Spinal cord (tissue), 10 donors: Measurements from ENCODE around the gene CCT8L2. TPM values are rescaled to one million over a fixed set of nuclear protein-coding genes. Genes with fewer than 3 reads are reported as not detected.
"Not testable (repeated sequence)": the region's sequence is repeated elsewhere in the genome, so short reads cannot be mapped to it uniquely, and the experiment has no call there.

Experiments
- DNase-seq, 6 donors: peaks; one replicate each; pipeline versions ENCODE4 v3.0.0 to v3.0.0-alpha.2; 2013 to 2015; ENCODE audit warnings: low spot score in 6 of 6, low read depth in 4 of 6
- H3K27ac ChIP-seq: one replicate; pipeline ENCODE4 v1.5.1; 2013; ENCODE audit warnings: low read depth, low read length, control low read depth
- H3K27me3 ChIP-seq: one replicate; pipeline ENCODE4 v1.6.1; 2013; ENCODE audit warnings: low read length; ENCODE audit not compliant: control insufficient read depth, insufficient read depth
- H3K36me3 ChIP-seq: one replicate; pipeline ENCODE4 v1.6.1; 2013; ENCODE audit warnings: low read length; ENCODE audit not compliant: control insufficient read depth, insufficient read depth
- H3K4me1 ChIP-seq: one replicate; pipeline ENCODE4 v1.6.1; 2013; ENCODE audit warnings: low read length; ENCODE audit not compliant: control insufficient read depth, insufficient read depth
- H3K4me3 ChIP-seq: one replicate; pipeline ENCODE4 v1.5.1; 2013; ENCODE audit warnings: low read depth, low read length, control low read depth
- H3K9me3 ChIP-seq: one replicate; pipeline ENCODE4 v1.6.1; 2013; ENCODE audit warnings: low read length; ENCODE audit not compliant: control insufficient read depth, insufficient read depth
- WGBS: methylation state at CpG from one replicate; pipeline ENCODE4 v1.1.5; 2013; ENCODE audit warnings: missing lambda C conversion rate; ENCODE audit not compliant: insufficient coverage; 5-methylcytosine and 5-hydroxymethylcytosine counted together
- polyA plus RNA-seq, 2 donors: library from polyadenylated mRNA; unstranded; fragments of 120-200 nt; gene quantifications; one replicate each; pipeline ENCODE4 v1.2.1, GENCODE V29; 2013; ENCODE audit not compliant: insufficient read length in 2 of 2
- total RNA-seq, 2 donors: library from RNA; depleted of rRNA in 1 of 2; stranded (reverse); fragments of 120-200 nt in 1 of 2; fragments of >200 nt in 1 of 2; gene quantifications; one replicate each; pipeline versions ENCODE4 v1.2.3 to v1.2.4, GENCODE V29; 2013 to 2014
- donor health status: healthy.

Gene CCT8L2
- total and polyA plus RNA-seq, 4 donors, result not detected

GRCh38 chr22:16595251-16595650 lies 2.6 kb upstream of the CCT8L2 start:
- H3K4me1 ChIP-seq, H3K27me3 ChIP-seq, H3K9me3 ChIP-seq, H3K27ac ChIP-seq, H3K4me3 ChIP-seq, H3K36me3 ChIP-seq, DNase-seq: not testable (repeated sequence)
- WGBS, result 92% methylated on average over 6 of the region's 8 CpGs

- no CpG with 5 or more reads among the region's 4 CpGs for WGBS
- H3K27me3 ChIP-seq, result no peaks in the 10 kb centered on the region
- H3K36me3 ChIP-seq, result no peaks in the 10 kb centered on the region
- no peak overlapping the region for H3K4me3 ChIP-seq
- no peak for DNase-seq
- no peaks in the 10 kb centered on the region for H3K4me1 ChIP-seq
- no peak overlapping the region for H3K27ac ChIP-seq
- no peaks in the 10 kb centered on the region for H3K9me3 ChIP-seq
Measured at GRCh38 chr22:16594026-16594425, 1.4 kb upstream of the CCT8L2 start.

GRCh38 chr22:16592231-16592630 lies 379 bp downstream of the CCT8L2 start:
- not testable (repeated sequence) for H3K9me3 ChIP-seq, H3K4me3 ChIP-seq, H3K27me3 ChIP-seq, H3K27ac ChIP-seq, DNase-seq, H3K4me1 ChIP-seq, H3K36me3 ChIP-seq
- WGBS, result 87% methylated on average over 10 of the region's 11 CpGs

- H3K27ac ChIP-seq, H3K27me3 ChIP-seq, DNase-seq, H3K36me3 ChIP-seq, H3K9me3 ChIP-seq, H3K4me3 ChIP-seq, H3K4me1 ChIP-seq: not testable (repeated sequence)
- WGBS, result 57% methylated on average over 1 of the region's 4 CpGs
Measured at GRCh38 chr22:16591136-16591535, 1.5 kb downstream of the CCT8L2 start.

- H3K27ac ChIP-seq, result no peak overlapping the region
- no peaks in the 10 kb centered on the region for H3K9me3 ChIP-seq
- H3K36me3 ChIP-seq, result no peaks in the 10 kb centered on the region
- no peak for DNase-seq
- no peaks in the 10 kb centered on the region for H3K4me1 ChIP-seq
- no peak overlapping the region for H3K4me3 ChIP-seq
- no peaks in the 10 kb centered on the region for H3K27me3 ChIP-seq
- 64% methylated on average over 3 of the region's 3 CpGs for WGBS
Measured at GRCh38 chr22:16586991-16587390, 5.6 kb downstream of the CCT8L2 start.

- no peaks in the 10 kb centered on the region for H3K9me3 ChIP-seq
- H3K27ac ChIP-seq, result no peak overlapping the region
- H3K36me3 ChIP-seq, result no peaks in the 10 kb centered on the region
- WGBS, result no CpG with 5 or more reads among the region's 2 CpGs
- no peak overlapping the region for H3K4me3 ChIP-seq
- no peak for DNase-seq
- no peaks in the 10 kb centered on the region for H3K4me1 ChIP-seq
- H3K27me3 ChIP-seq, result no peaks in the 10 kb centered on the region
Measured at GRCh38 chr22:16586170-16586569, 6.4 kb downstream of the CCT8L2 start.

GRCh38 chr22:16580872-16581271 lies 11.7 kb downstream of the CCT8L2 start:
- no CpG with 5 or more reads among the region's 2 CpGs for WGBS
- H3K27me3 ChIP-seq, result not testable (repeated sequence)

GRCh38 chr22:16569240-16569834 lies 23.3 kb downstream of the CCT8L2 start:
- H3K9me3 ChIP-seq, H3K27ac ChIP-seq, H3K4me3 ChIP-seq, H3K27me3 ChIP-seq, H3K4me1 ChIP-seq, H3K36me3 ChIP-seq, DNase-seq: not testable (repeated sequence)
- WGBS, result no CpG with 5 or more reads among the region's 2 CpGs

More at GRCh38 chr22:16580872-16581271, 11.7 kb downstream of the CCT8L2 start:
- not testable (repeated sequence) for H3K36me3 ChIP-seq, H3K27ac ChIP-seq, DNase-seq, H3K9me3 ChIP-seq, H3K4me3 ChIP-seq, H3K4me1 ChIP-seq

GRCh38 chr22:16568425-16568758 lies 24.2 kb downstream of the CCT8L2 start:
- H3K9me3 ChIP-seq, result no peaks in the 10 kb centered on the region
- H3K27ac ChIP-seq, result no peak overlapping the region
- no peaks in the 10 kb centered on the region for H3K36me3 ChIP-seq
- H3K4me3 ChIP-seq, result no peak overlapping the region
- no peaks in the 10 kb centered on the region for H3K4me1 ChIP-seq
- DNase-seq, result no peak
- 87% methylated on average over 2 of the region's 6 CpGs for WGBS
- H3K27me3 ChIP-seq, result no peaks in the 10 kb centered on the region

- 76% methylated on average over 13 of the region's 13 CpGs for WGBS
- not testable (repeated sequence) for H3K4me3 ChIP-seq, DNase-seq, H3K4me1 ChIP-seq, H3K27ac ChIP-seq, H3K27me3 ChIP-seq, H3K9me3 ChIP-seq, H3K36me3 ChIP-seq
Measured at GRCh38 chr22:16567617-16568424, 24.8 kb downstream of the CCT8L2 start.
